ENCODE measurements around the gene TFPI.

The TFPI gene

DNA sequence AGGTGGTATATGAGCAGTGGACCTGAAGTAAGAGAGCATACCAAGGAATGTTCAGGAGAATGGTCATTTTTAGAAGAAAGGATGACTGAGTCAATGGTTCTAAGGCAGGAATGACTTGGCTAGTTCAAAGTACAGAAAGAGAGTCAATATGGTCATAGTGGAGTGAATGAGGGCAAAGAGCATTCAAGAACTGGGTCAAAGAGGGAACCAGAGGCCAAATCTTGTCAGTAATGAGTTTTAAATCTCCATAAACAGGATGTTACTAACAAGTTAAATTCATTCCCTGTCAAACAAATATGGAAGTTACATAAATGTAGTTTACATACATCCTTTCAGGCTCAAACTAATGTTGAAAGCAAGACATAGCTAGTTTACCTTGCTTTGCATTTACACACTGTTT, 122.3 kb downstream of the TFPI start:
- POLR2A ChIA-PET (ENCODE audit: low non-redundant PET): no interaction called here
- CTCF ChIA-PET: interaction anchor here (0.6 kb wide), 1 partner anchor 121 kb away, joined by 3 read pairs; no protein-coding TSS in a partner anchor
- TF ChIP-seq, protein P1, sequence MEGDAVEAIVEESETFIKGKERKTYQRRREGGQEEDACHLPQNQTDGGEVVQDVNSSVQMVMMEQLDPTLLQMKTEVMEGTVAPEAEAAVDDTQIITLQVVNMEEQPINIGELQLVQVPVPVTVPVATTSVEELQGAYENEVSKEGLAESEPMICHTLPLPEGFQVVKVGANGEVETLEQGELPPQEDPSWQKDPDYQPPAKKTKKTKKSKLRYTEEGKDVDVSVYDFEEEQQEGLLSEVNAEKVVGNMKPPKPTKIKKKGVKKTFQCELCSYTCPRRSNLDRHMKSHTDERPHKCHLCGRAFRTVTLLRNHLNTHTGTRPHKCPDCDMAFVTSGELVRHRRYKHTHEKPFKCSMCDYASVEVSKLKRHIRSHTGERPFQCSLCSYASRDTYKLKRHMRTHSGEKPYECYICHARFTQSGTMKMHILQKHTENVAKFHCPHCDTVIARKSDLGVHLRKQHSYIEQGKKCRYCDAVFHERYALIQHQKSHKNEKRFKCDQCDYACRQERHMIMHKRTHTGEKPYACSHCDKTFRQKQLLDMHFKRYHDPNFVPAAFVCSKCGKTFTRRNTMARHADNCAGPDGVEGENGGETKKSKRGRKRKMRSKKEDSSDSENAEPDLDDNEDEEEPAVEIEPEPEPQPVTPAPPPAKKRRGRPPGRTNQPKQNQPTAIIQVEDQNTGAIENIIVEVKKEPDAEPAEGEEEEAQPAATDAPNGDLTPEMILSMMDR (conservative IDR thresholded peaks at IDR 0.05; ENCODE audit: low read depth): no peak
- H3K27ac ChIP-seq: no peak overlapping the region
- DNase-seq (ENCODE audit: low spot score): no peak

DNA sequence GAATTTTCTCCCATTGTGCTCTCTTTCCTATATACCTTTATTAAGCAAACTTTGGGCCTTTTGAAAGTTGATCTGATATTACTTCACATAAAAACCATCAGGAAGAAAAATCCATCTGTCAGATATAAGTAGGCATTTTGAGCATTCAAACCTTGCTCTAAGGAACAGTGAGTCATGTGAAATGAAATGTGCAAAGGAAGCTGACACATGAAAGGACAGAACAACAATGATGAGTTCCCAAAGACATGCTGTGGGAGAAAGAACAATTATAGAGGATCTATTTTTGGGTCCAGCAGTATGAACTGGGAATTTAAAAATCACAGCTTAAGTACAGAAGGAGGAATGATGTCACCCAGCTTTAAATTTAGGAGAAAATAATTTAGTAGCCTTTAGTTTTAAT, 124.2 kb downstream of the TFPI start:
- DNase-seq (ENCODE audit: low spot score): peak; percentile 15
- ChIA-PET CTCF (interaction anchor here (0.6 kb wide), 1 partner anchor 34 kb away, joined by 9 read pairs; no protein-coding TSS in a partner anchor), POLR2A (ENCODE audit: low non-redundant PET) (no interaction called here)
- TF ChIP-seq, protein P1 (conservative IDR thresholded peaks at IDR 0.05; ENCODE audit: low read depth): no peak
- H3K27ac ChIP-seq: no peak overlapping the region

DNA sequence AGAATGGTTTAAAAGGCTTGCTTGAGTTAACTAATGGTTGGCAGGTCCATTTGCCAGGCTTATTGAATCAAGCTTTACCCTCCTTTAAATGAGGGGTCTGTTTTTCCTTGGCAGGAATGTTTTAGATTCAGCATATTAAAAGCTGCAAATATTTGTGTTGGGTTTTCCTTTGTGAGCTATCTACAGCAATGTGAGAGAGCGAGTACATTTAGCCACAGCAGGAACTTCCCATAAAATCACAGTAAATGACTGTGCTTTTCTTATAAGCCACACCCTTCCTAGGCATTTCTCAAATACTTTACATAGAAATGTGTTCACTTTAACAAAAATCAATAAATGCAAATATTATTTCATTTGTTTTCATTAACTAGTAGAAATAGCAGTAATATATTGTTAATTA, 130.1 kb downstream of the TFPI start:
- TF ChIP-seq, protein P1 (conservative IDR thresholded peaks at IDR 0.05; ENCODE audit: low read depth): no peak
- DNase-seq (ENCODE audit: low spot score): no peak
- ChIA-PET CTCF (no interaction called here), POLR2A (ENCODE audit: low non-redundant PET) (no interaction called here)
- H3K27ac ChIP-seq: no peak overlapping the region

DNA sequence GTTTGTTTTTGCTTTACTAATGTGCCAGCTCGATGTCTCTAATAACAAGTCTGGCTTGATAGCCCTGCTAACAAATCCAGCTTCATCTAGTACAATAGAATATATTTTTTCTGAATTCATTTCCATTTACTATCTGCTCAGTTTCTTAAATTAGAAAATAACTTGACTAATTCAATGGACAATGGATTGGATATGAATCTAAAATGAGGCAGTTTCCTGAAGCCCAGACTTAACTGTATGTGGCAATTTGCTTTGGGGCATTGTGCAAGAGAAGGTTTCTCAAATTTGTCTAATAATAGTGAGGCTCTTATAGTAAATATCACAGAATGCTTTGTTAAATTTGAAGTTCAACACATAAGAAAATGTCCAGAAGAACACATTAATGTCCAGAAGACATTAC, 132.0 kb downstream of the TFPI start:
- no peak for DNase-seq (ENCODE audit: low spot score)
- CTCF ChIA-PET: no interaction called here
- TF ChIP-seq, protein P1 (conservative IDR thresholded peaks at IDR 0.05; ENCODE audit: low read depth): no peak
- H3K27ac ChIP-seq: no peak overlapping the region
- POLR2A ChIA-PET (ENCODE audit: low non-redundant PET): no interaction called here

DNA sequence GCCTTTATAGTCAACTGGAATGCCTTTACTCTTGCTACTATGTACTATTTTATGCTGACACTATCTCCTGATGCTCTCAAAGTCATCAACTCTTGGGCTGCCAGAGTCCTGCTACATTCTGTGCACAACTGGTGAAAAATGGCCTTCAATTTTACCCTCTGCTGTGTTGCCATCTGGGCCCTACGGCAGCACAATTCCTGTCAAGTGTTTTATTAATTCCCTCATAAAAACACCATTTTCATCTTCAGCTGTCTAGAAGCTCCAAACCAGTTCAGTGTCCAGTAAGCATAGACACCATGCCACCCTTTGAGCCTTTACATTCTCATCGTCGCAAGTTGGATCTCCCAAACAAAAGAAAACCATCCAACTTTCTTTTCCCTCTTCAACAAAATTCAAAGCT, 132.7 kb downstream of the TFPI start:
- ChIA-PET CTCF (no interaction called here), POLR2A (ENCODE audit: low non-redundant PET) (no interaction called here)
- no peak for DNase-seq (ENCODE audit: low spot score)
- no peak overlapping the region for H3K27ac ChIP-seq
- TF ChIP-seq, protein P1 (conservative IDR thresholded peaks at IDR 0.05; ENCODE audit: low read depth): no peak

DNA sequence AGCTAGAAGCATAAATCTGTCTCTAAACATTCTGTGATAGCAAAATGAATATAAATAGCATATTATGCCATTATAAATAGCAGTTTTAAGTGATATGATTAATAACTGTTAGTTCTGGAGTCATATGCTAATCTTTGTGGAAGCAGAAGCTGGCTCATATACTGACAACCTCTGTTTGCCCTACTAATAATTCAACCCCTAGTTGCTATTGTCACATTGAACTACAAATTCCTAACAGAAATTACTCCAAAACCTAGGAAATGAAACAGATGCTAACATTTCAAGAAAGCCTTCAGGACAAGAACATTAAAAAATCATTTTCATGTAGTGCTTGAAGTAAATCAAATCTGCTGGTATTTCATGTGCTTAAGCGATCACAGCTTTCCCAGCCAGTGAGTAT, 134.4 kb downstream of the TFPI start:
- no peak for DNase-seq (ENCODE audit: low spot score)
- ChIA-PET CTCF (no interaction called here), POLR2A (ENCODE audit: low non-redundant PET) (no interaction called here)
- no peak overlapping the region for H3K27ac ChIP-seq
- TF ChIP-seq, protein P1 (conservative IDR thresholded peaks at IDR 0.05; ENCODE audit: low read depth): no peak

DNA sequence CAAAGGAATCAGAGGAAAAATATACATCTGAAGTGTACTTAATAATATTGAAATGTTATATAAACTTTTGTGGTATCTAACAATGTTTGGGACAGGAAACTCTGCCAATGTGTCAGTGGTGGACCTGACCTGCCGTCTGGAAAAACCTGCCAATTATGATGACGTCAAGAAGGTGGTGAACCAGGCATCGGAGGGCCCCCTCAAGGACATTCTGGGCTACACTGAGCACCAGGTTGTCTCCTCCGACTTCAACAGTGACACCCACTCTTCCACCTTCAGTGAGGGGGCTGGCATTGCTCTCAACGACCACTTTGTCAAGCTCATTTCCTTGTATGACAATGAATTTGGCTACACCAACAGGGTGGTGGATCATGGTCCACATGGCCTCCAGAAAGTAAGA, 138.8 kb downstream of the TFPI start:
- TF ChIP-seq, protein P1 (conservative IDR thresholded peaks at IDR 0.05; ENCODE audit: low read depth): no peak
- ChIA-PET CTCF (no interaction called here), POLR2A (ENCODE audit: low non-redundant PET) (no interaction called here)
- no peak for DNase-seq (ENCODE audit: low spot score)
- H3K27ac ChIP-seq: no peak overlapping the region

Data from RWPE1 (cell line).